SK-N-SH (cell line): Measurements from ENCODE around the gene FIZ1. TPM values are rescaled to one million over a fixed set of nuclear protein-coding genes. Genes with fewer than 3 reads are reported as not detected.

Experiments used
- CTCF ChIA-PET: fragments of 300-600, 350-600 bp; formaldehyde crosslinking; extraction: SDS; loops from one replicate; lab custom pipeline; 2021; lab: Yijun Ruan, JAX
- POLR2A ChIA-PET: fragments of 350-600 bp; sonication (Branson Sonifier 250); formaldehyde crosslinking; extraction: SDS; loops from one replicate; lab custom pipeline; 2020; ENCODE audit warnings: antibody characterized with exemption, inconsistent platforms; lab: Yijun Ruan, JAX
- DNase-seq: peaks from one replicate; pipeline ENCODE4 v3.0.0; 2012
- H2AFZ ChIP-seq: fragments of 200-600 bp; sonication (generic); 2 replicates; pipeline ENCODE4 v1.8.1; 2016; ENCODE audit warnings: antibody characterized with exemption, mild to moderate bottlenecking, low read depth
- H3F3A ChIP-seq: fragments of 200-600 bp; sonication (generic); replicated peaks from 2 replicates; pipeline ENCODE3; 2016; ENCODE audit warnings: antibody characterized with exemption, mild to moderate bottlenecking; ENCODE audit not compliant: insufficient read depth
- H3K27ac ChIP-seq, 2 experiments: fragments of 200-500 bp in 1 of 2; fragments of 200-600 bp in 1 of 2; sonication (Bioruptor generic) in 1 of 2; sonication (generic), shearing (Covaris generic) in 1 of 2; 2 replicates each; pipeline versions ENCODE4 v1.5.1 to v1.6.1; 2014 to 2016; ENCODE audit warnings: low read depth in 2 of 2, inconsistent platforms in 1 of 2, low read length in 1 of 2, mild to moderate bottlenecking in 1 of 2, mixed read lengths in 1 of 2
- H3K27me3 ChIP-seq: fragments of 200-600 bp; sonication (generic), shearing (Covaris generic); 2 replicates; pipeline ENCODE4 v1.6.1; 2016; ENCODE audit warnings: mixed run types; ENCODE audit not compliant: insufficient read depth
- H3K36me3 ChIP-seq, 2 experiments: fragments of 200-500 bp in 1 of 2; fragments of 200-600 bp in 1 of 2; sonication (Bioruptor generic) in 1 of 2; sonication (generic) in 1 of 2; replicated peaks in 1 of 2; 2 replicates each; pipeline versions ENCODE3 to v1.5.1; 2014 to 2016; ENCODE audit warnings: low read length in 1 of 2, mild to moderate bottlenecking in 1 of 2; ENCODE audit not compliant: insufficient read depth in 2 of 2, control insufficient read depth in 1 of 2
- H3K4me1 ChIP-seq, 2 experiments: fragments of 200-500 bp in 1 of 2; fragments of 200-600 bp in 1 of 2; sonication (Bioruptor generic) in 1 of 2; sonication (generic), shearing (Covaris generic) in 1 of 2; 2 replicates each; pipeline versions ENCODE4 v1.5.1 to v1.6.1; 2014 to 2016; ENCODE audit warnings: low read depth in 1 of 2, low read length in 1 of 2, mixed run types in 1 of 2; ENCODE audit not compliant: insufficient read depth in 2 of 2, control insufficient read depth in 1 of 2
- H3K4me2 ChIP-seq: fragments of 200-600 bp; sonication (generic), shearing (Covaris generic); 2 replicates; pipeline ENCODE4 v1.6.1; 2017; ENCODE audit warnings: mixed run types
- H3K4me3 ChIP-seq, 2 experiments: fragments of 200-500 bp in 1 of 2; fragments of 200-600 bp in 1 of 2; sonication (Bioruptor generic) in 1 of 2; sonication (generic), shearing (Covaris generic) in 1 of 2; 2 replicates each; pipeline versions ENCODE4 v1.5.1 to v1.8.1; 2014 to 2016; ENCODE audit warnings: low read depth in 2 of 2, inconsistent platforms in 1 of 2, low read length in 1 of 2, mild to moderate bottlenecking in 1 of 2, mixed read lengths in 1 of 2, moderate library complexity in 1 of 2
- H3K79me2 ChIP-seq: fragments of 200-600 bp; sonication (generic); 2 replicates; pipeline ENCODE4 v1.8.1; 2017; ENCODE audit warnings: mild to moderate bottlenecking; ENCODE audit not compliant: insufficient read depth
- H3K9ac ChIP-seq: fragments of 200-600 bp; sonication (generic); 2 replicates; pipeline ENCODE4 v1.6.1; 2017; ENCODE audit warnings: mixed run types
- H3K9me2 ChIP-seq: fragments of 200-600 bp; sonication (generic); 2 replicates; pipeline ENCODE4 v1.6.1; 2017; ENCODE audit warnings: mixed run types
- H3K9me3 ChIP-seq: fragments of 200-600 bp; sonication (generic); 2 replicates; pipeline ENCODE4 v1.6.1; 2017; ENCODE audit warnings: mixed run types, mild to moderate bottlenecking, moderate library complexity
- H4K20me1 ChIP-seq: fragments of 200-600 bp; sonication (generic); 2 replicates; pipeline ENCODE4 v1.6.1; 2017; ENCODE audit warnings: mild to moderate bottlenecking, mixed run types; ENCODE audit not compliant: insufficient read depth
- EP300 ChIP-seq, 2 experiments: IDR thresholded peaks; 2 replicates each; pipeline versions ENCODE4 v1.4.0 to v1.6.1; 2012; ENCODE audit warnings: borderline replicate concordance in 1 of 2, low read depth in 1 of 2, low read length in 1 of 2
- EZH2phosphoT487 ChIP-seq: fragments of 200-600 bp; sonication (generic); IDR thresholded peaks from 2 replicates; pipeline ENCODE4 v1.6.1; 2017; ENCODE audit warnings: low read depth, mixed run types, mild to moderate bottlenecking, antibody characterized with exemption, moderate library complexity, borderline replicate concordance
- FOSL2 ChIP-seq: IDR thresholded peaks from 2 replicates; pipeline ENCODE4 v1.4.0; 2012; ENCODE audit warnings: low read depth, mild to moderate bottlenecking, moderate library complexity, borderline replicate concordance
- FOXJ3 ChIP-seq: sonication (generic); formaldehyde crosslinking; IDR thresholded peaks from 2 replicates; pipeline ENCODE4 v1.5.1; 2020; ENCODE audit warnings: mild to moderate bottlenecking, missing genetic modification reagents
- FOXM1 ChIP-seq: IDR thresholded peaks from 2 replicates; pipeline ENCODE4 v1.4.0; 2012; ENCODE audit warnings: low read depth, mild to moderate bottlenecking
- GABPA ChIP-seq: IDR thresholded peaks from 2 replicates; pipeline ENCODE4 v1.4.0; 2012; ENCODE audit warnings: low read depth, mild to moderate bottlenecking
- GATA2 ChIP-seq: sonication (generic); formaldehyde crosslinking; IDR thresholded peaks from 2 replicates; pipeline ENCODE4 v1.5.0; 2020; ENCODE audit warnings: mild to moderate bottlenecking, missing genetic modification reagents
- IRF3 ChIP-seq: fragments of 150-350 bp; IDR thresholded peaks from 2 replicates; pipeline ENCODE4 v1.6.1; 2016; ENCODE audit warnings: mild to moderate bottlenecking, low read depth, low read length
- MAX ChIP-seq: IDR thresholded peaks from 2 replicates; pipeline ENCODE4 v1.4.0; 2012; ENCODE audit warnings: low read depth
- MXI1 ChIP-seq: IDR thresholded peaks from 2 replicates; pipeline ENCODE4 v1.6.1; 2012; ENCODE audit warnings: mild to moderate bottlenecking, low read depth, low read length, improper control_type of control experiment
- NRF1 ChIP-seq: IDR thresholded peaks from 2 replicates; pipeline ENCODE4 v1.6.1; 2012; ENCODE audit warnings: low read depth, mild to moderate bottlenecking, low read length
- POLR2AphosphoS5 ChIP-seq: IDR thresholded peaks from 2 replicates; pipeline ENCODE4 v1.6.1; 2012; ENCODE audit warnings: low read depth, low read length
- RCOR1 ChIP-seq: fragments of 150-350 bp; IDR thresholded peaks from 2 replicates; pipeline ENCODE4 v1.6.1; 2017; ENCODE audit warnings: antibody characterized with exemption, low read length
- RXRA ChIP-seq: IDR thresholded peaks from 2 replicates; pipeline ENCODE4 v1.4.0; 2012; ENCODE audit warnings: low read depth, mild to moderate bottlenecking, borderline replicate concordance
- TCF12 ChIP-seq: IDR thresholded peaks from 2 replicates; pipeline ENCODE4 v1.4.0; 2012
- USF2 ChIP-seq: fragments of 150-350 bp; IDR thresholded peaks from 2 replicates; pipeline ENCODE4 v1.6.1; 2017; ENCODE audit warnings: antibody characterized with exemption, low read length, low read depth, borderline replicate concordance
- ZBTB33 ChIP-seq: IDR thresholded peaks from 2 replicates; pipeline ENCODE4 v1.4.0; 2012; ENCODE audit warnings: low read depth, borderline replicate concordance
- WGBS: methylation state at CpG from one replicate; pipeline ENCODE4 v1.1.6; 2017; ENCODE audit warnings: low lambda C conversion rate; 5-methylcytosine and 5-hydroxymethylcytosine counted together
- polyA plus RNA-seq, 3 experiments: library from polyadenylated mRNA; depleted of rRNA; stranded (reverse); fragments of >200 nt; gene quantifications; 2 replicates each; pipeline ENCODE4 v1.2.3, GENCODE V29; 2012

The FIZ1 gene
- polyA plus RNA-seq, 1 of the 3 experiments (the other 2 are of a cell fraction) = 5.7 TPM

GRCh38 chr19:55553217-55554182, 45.8 kb downstream of the FIZ1 start:
- H3K9ac ChIP-seq = no peak overlapping the region
- no peak overlapping the region for H2AFZ ChIP-seq
- no peaks in the 10 kb centered on the region for H3K36me3 ChIP-seq
- POLR2A ChIA-PET = no interaction called here
- H3K27ac ChIP-seq = no peak overlapping the region
- no peaks in the 10 kb centered on the region for H3K79me2 ChIP-seq
- no peaks in the 10 kb centered on the region for H4K20me1 ChIP-seq
- WGBS = 70% methylated on average over 13 of the region's 13 CpGs
- H3F3A ChIP-seq = peaks cover 15% of the 10 kb centered on the region
- H3K9me3 ChIP-seq = no peaks in the 10 kb centered on the region
- DNase-seq = no peak
- no peak overlapping the region for H3K4me3 ChIP-seq
- H3K9me2 ChIP-seq = no peaks in the 10 kb centered on the region
- peaks cover 0 to 12% of the 10 kb centered on the region in 2 experiments; a peak in 3 of 4 replicates for H3K4me1 ChIP-seq
- CTCF ChIA-PET = interaction anchor here (1.3 kb wide), 1 partner anchor 53 kb away, joined by 3 read pairs; no protein-coding TSS in a partner anchor
- no peak overlapping the region for H3K4me2 ChIP-seq
- TF ChIP-seq FOXM1 = no peak
- TF ChIP-seq MAX = no peak
- TF ChIP-seq TCF12 = no peak
- no peak for TF ChIP-seq ZBTB33
- no peak for TF ChIP-seq MXI1
- TF ChIP-seq RCOR1 = no peak
- TF ChIP-seq EZH2phosphoT487 = no peak
- TF ChIP-seq EP300 (IDR thresholded peaks at IDR 0.05; ENCODE audit: borderline replicate concordance in 1 of 2, low read depth in 1 of 2, low read length in 1 of 2) = no peak
- no peak for TF ChIP-seq FOSL2
- TF ChIP-seq GATA2 = no peak
- no peak for TF ChIP-seq USF2
- no peak for TF ChIP-seq IRF3
- TF ChIP-seq RXRA = no peak
- TF ChIP-seq GABPA = no peak
- no peak for TF ChIP-seq FOXJ3
- no peak for TF ChIP-seq NRF1
- TF ChIP-seq POLR2AphosphoS5 = no peak
- H3K27me3 ChIP-seq = no peaks in the 10 kb centered on the region
